Measurements from ENCODE around the gene FOXP1. TPM values are rescaled to one million over a fixed set of nuclear protein-coding genes. Genes with fewer than 3 reads are reported as not detected.

Gene FOXP1
- total and polyA plus RNA-seq, 3 experiments from 2014 or later = 142 to 185 (median 147) TPM

- H3K9me3 Mint-ChIP-seq = no peaks in the 10 kb centered on the region
- H3K4me1 Mint-ChIP-seq = peaks cover 22 to 55% (median 29%) of the 10 kb centered on the region in 3 donors
- POLR2A ChIA-PET = interaction anchor here (0.6 kb wide), 1 partner anchor 30 kb away, joined by 3 read pairs; no protein-coding TSS in a partner anchor
- peak overlapping the region in 1 of 8 donors; percentile 41 for H3K27ac Mint-ChIP-seq
- no peak overlapping the region for H3K4me3 Mint-ChIP-seq
- Histone ChIP-seq H3K4me1 (ENCODE audit: insufficient read depth, low read length) (peaks cover 11% of the 10 kb centered on the region), H3K27me3 (ENCODE audit: insufficient read depth, low read length, poor library complexity, severe bottlenecking) (no peaks in the 10 kb centered on the region), H3K4me3 (ENCODE audit: low read length) (no peak overlapping the region), H3K27ac (ENCODE audit: low read depth, low read length) (no peak overlapping the region), H3K9me3 (ENCODE audit: low read length) (no peaks in the 10 kb centered on the region), H3K36me3 (ENCODE audit: insufficient read depth, low read length) (no peaks in the 10 kb centered on the region)
- DNase-seq = no peak
- H3K36me3 Mint-ChIP-seq = peaks cover 0 to 24% (median 15%) of the 10 kb centered on the region in 3 donors
- no peaks in the 10 kb centered on the region for H3K27me3 Mint-ChIP-seq
- CTCF ChIA-PET = interaction anchor here (1.4 kb wide), 1 partner anchor 15 kb away, joined by 4 read pairs; no protein-coding TSS in a partner anchor
Measured at GRCh38 chr3:71258116-71258515, 325.4 kb downstream of the FOXP1 start.

- H3K36me3 Mint-ChIP-seq = peaks cover 5 to 24% (median 18%) of the 10 kb centered on the region in 3 donors
- no peak for DNase-seq
- CTCF ChIA-PET = no interaction called here
- H3K4me1 Mint-ChIP-seq = peaks cover 14 to 63% (median 36%) of the 10 kb centered on the region in 3 donors
- POLR2A ChIA-PET = no interaction called here
- Histone ChIP-seq H3K4me1 (ENCODE audit: insufficient read depth, low read length) (peaks cover 20% of the 10 kb centered on the region), H3K27ac (ENCODE audit: low read depth, low read length) (no peak overlapping the region), H3K27me3 (ENCODE audit: insufficient read depth, low read length, poor library complexity, severe bottlenecking) (no peaks in the 10 kb centered on the region), H3K4me3 (ENCODE audit: low read length) (no peak overlapping the region), H3K9me3 (ENCODE audit: low read length) (no peaks in the 10 kb centered on the region), H3K36me3 (ENCODE audit: insufficient read depth, low read length) (no peaks in the 10 kb centered on the region)
- H3K4me3 Mint-ChIP-seq = no peak overlapping the region
- no peaks in the 10 kb centered on the region for H3K9me3 Mint-ChIP-seq
- no peaks in the 10 kb centered on the region for H3K27me3 Mint-ChIP-seq
- no peak overlapping the region for H3K27ac Mint-ChIP-seq
Measured at GRCh38 chr3:71255498-71255897, 328.0 kb downstream of the FOXP1 start.

GRCh38 chr3:71254281-71255057 is 329.1 kb downstream of the FOXP1 start:
- peaks cover 5 to 24% (median 18%) of the 10 kb centered on the region in 3 donors for H3K36me3 Mint-ChIP-seq
- POLR2A ChIA-PET = no interaction called here
- Histone ChIP-seq H3K9me3 (ENCODE audit: low read length) (no peaks in the 10 kb centered on the region), H3K4me3 (ENCODE audit: low read length) (no peak overlapping the region), H3K27me3 (ENCODE audit: insufficient read depth, low read length, poor library complexity, severe bottlenecking) (no peaks in the 10 kb centered on the region), H3K36me3 (ENCODE audit: insufficient read depth, low read length) (no peaks in the 10 kb centered on the region), H3K27ac (ENCODE audit: low read depth, low read length) (no peak overlapping the region), H3K4me1 (ENCODE audit: insufficient read depth, low read length) (peaks cover 26% of the 10 kb centered on the region)
- H3K27ac Mint-ChIP-seq = peak overlapping the region in 1 of 8 donors; percentile 13
- H3K4me3 Mint-ChIP-seq = no peak overlapping the region
- no peak for DNase-seq
- no peaks in the 10 kb centered on the region for H3K27me3 Mint-ChIP-seq
- peaks cover 17 to 69% (median 44%) of the 10 kb centered on the region in 3 donors for H3K4me1 Mint-ChIP-seq
- CTCF ChIA-PET = no interaction called here
- no peaks in the 10 kb centered on the region for H3K9me3 Mint-ChIP-seq

- Histone ChIP-seq H3K27me3 (ENCODE audit: insufficient read depth, low read length, poor library complexity, severe bottlenecking) (no peaks in the 10 kb centered on the region), H3K4me1 (ENCODE audit: insufficient read depth, low read length) (peaks cover 35% of the 10 kb centered on the region), H3K9me3 (ENCODE audit: low read length) (no peaks in the 10 kb centered on the region), H3K4me3 (ENCODE audit: low read length) (no peak overlapping the region), H3K36me3 (ENCODE audit: insufficient read depth, low read length) (no peaks in the 10 kb centered on the region), H3K27ac (ENCODE audit: low read depth, low read length) (no peak overlapping the region)
- Mint-ChIP-seq H3K9me3 (no peaks in the 10 kb centered on the region), H3K4me3 (no peak overlapping the region), H3K36me3 (peaks cover 5 to 19% (median 15%) of the 10 kb centered on the region in 3 donors), H3K27me3 (no peaks in the 10 kb centered on the region), H3K27ac (peak overlapping the region in 2 of 8 donors; percentile 7 to 9), H3K4me1 (peaks cover 15 to 69% (median 50%) of the 10 kb centered on the region in 3 donors)
- ChIA-PET CTCF (no interaction called here), POLR2A (no interaction called here)
- DNase-seq = no peak
Measured at GRCh38 chr3:71253169-71253568, 330.4 kb downstream of the FOXP1 start.

- Mint-ChIP-seq H3K27me3 (no peaks in the 10 kb centered on the region), H3K36me3 (peaks cover 5 to 15% (median 11%) of the 10 kb centered on the region in 3 donors), H3K4me1 (peaks cover 15 to 69% (median 57%) of the 10 kb centered on the region in 3 donors), H3K27ac (peak overlapping the region in 2 of 8 donors; percentile 7 to 17), H3K4me3 (no peak overlapping the region), H3K9me3 (no peaks in the 10 kb centered on the region)
- no peaks in the 10 kb centered on the region for H3K36me3 ChIP-seq (ENCODE audit: insufficient read depth, low read length)
- DNase-seq = peak in 1 of 5 donors; percentile 58
- peaks cover 35% of the 10 kb centered on the region for H3K4me1 ChIP-seq (ENCODE audit: insufficient read depth, low read length)
- CTCF ChIA-PET = interaction anchor here (0.6 kb wide), 1 partner anchor 27 kb away, joined by 3 read pairs; no protein-coding TSS in a partner anchor
- POLR2A ChIA-PET = no interaction called here
- H3K9me3 ChIP-seq (ENCODE audit: low read length) = no peaks in the 10 kb centered on the region
- H3K27ac ChIP-seq (ENCODE audit: low read depth, low read length) = no peak overlapping the region
- H3K4me3 ChIP-seq (ENCODE audit: low read length) = no peak overlapping the region
- no peaks in the 10 kb centered on the region for H3K27me3 ChIP-seq (ENCODE audit: insufficient read depth, low read length, poor library complexity, severe bottlenecking)
Measured at GRCh38 chr3:71252466-71252865, 331.1 kb downstream of the FOXP1 start.

- Mint-ChIP-seq H3K27me3 (no peaks in the 10 kb centered on the region), H3K27ac (peak overlapping the region in 1 of 8 donors; percentile 42), H3K4me3 (no peak overlapping the region), H3K9me3 (no peaks in the 10 kb centered on the region), H3K4me1 (peaks cover 22 to 76% (median 68%) of the 10 kb centered on the region in 3 donors), H3K36me3 (peaks cover 5 to 18% (median 5%) of the 10 kb centered on the region in 3 donors)
- ChIA-PET CTCF (interaction anchor here (1.5 kb wide), 1 partner anchor 260 kb away, joined by 3 read pairs; no protein-coding TSS in a partner anchor), POLR2A (no interaction called here)
- no peak overlapping the region for H3K4me3 ChIP-seq (ENCODE audit: low read length)
- no peaks in the 10 kb centered on the region for H3K36me3 ChIP-seq (ENCODE audit: insufficient read depth, low read length)
- no peak overlapping the region for H3K27ac ChIP-seq (ENCODE audit: low read depth, low read length)
- no peaks in the 10 kb centered on the region for H3K9me3 ChIP-seq (ENCODE audit: low read length)
- H3K4me1 ChIP-seq (ENCODE audit: insufficient read depth, low read length) = peaks cover 35% of the 10 kb centered on the region
- no peaks in the 10 kb centered on the region for H3K27me3 ChIP-seq (ENCODE audit: insufficient read depth, low read length, poor library complexity, severe bottlenecking)
- no peak for DNase-seq
Measured at GRCh38 chr3:71251156-71251775, 332.3 kb downstream of the FOXP1 start.

- Mint-ChIP-seq H3K9me3 (no peaks in the 10 kb centered on the region), H3K4me3 (no peak overlapping the region), H3K4me1 (peaks cover 22 to 83% (median 68%) of the 10 kb centered on the region in 3 donors), H3K27ac (peak overlapping the region in 2 of 8 donors; percentile 38 to 69), H3K27me3 (no peaks in the 10 kb centered on the region), H3K36me3 (peaks cover 3 to 18% (median 5%) of the 10 kb centered on the region in 3 donors)
- Histone ChIP-seq H3K27me3 (ENCODE audit: insufficient read depth, low read length, poor library complexity, severe bottlenecking) (no peaks in the 10 kb centered on the region), H3K27ac (ENCODE audit: low read depth, low read length) (no peak overlapping the region), H3K36me3 (ENCODE audit: insufficient read depth, low read length) (no peaks in the 10 kb centered on the region), H3K4me3 (ENCODE audit: low read length) (no peak overlapping the region), H3K9me3 (ENCODE audit: low read length) (no peaks in the 10 kb centered on the region), H3K4me1 (ENCODE audit: insufficient read depth, low read length) (peaks cover 38% of the 10 kb centered on the region)
- no peak for DNase-seq
- ChIA-PET POLR2A (no interaction called here), CTCF (interaction anchor here (1.5 kb wide), 1 partner anchor 262 kb away, joined by 3 read pairs; no protein-coding TSS in a partner anchor)
Measured at GRCh38 chr3:71250026-71250425, 333.5 kb downstream of the FOXP1 start.

- H3K36me3 ChIP-seq (ENCODE audit: insufficient read depth, low read length) = no peaks in the 10 kb centered on the region
- Mint-ChIP-seq H3K4me3 (no peak overlapping the region), H3K27me3 (no peaks in the 10 kb centered on the region), H3K27ac (peak overlapping the region in 1 of 8 donors; percentile 22), H3K36me3 (peaks cover 5 to 15% (median 6%) of the 10 kb centered on the region in 3 donors), H3K4me1 (peaks cover 27 to 88% (median 68%) of the 10 kb centered on the region in 3 donors), H3K9me3 (no peaks in the 10 kb centered on the region)
- no peaks in the 10 kb centered on the region for H3K27me3 ChIP-seq (ENCODE audit: insufficient read depth, low read length, poor library complexity, severe bottlenecking)
- DNase-seq = no peak
- H3K4me3 ChIP-seq (ENCODE audit: low read length) = no peak overlapping the region
- H3K27ac ChIP-seq (ENCODE audit: low read depth, low read length) = no peak overlapping the region
- peaks cover 31% of the 10 kb centered on the region for H3K4me1 ChIP-seq (ENCODE audit: insufficient read depth, low read length)
- ChIA-PET CTCF (interaction anchor here (0.6 kb wide), 1 partner anchor 138 kb away, joined by 5 read pairs; no protein-coding TSS in a partner anchor), POLR2A (no interaction called here)
- no peaks in the 10 kb centered on the region for H3K9me3 ChIP-seq (ENCODE audit: low read length)
Measured at GRCh38 chr3:71247958-71248335, 335.6 kb downstream of the FOXP1 start.

All from CD8-positive, alpha-beta memory T cell (primary cell).